Natural killer cell (primary cell): Measurements from ENCODE around the gene SPCS1. TPM values are rescaled to one million over a fixed set of nuclear protein-coding genes. Genes with fewer than 3 reads are reported as not detected.
A peak's percentile ranks its signal among the peaks of the same experiment; 100 is the strongest.

Source experiments
- ATAC-seq, 3 donors: fragments of 150-1000 bp in 2 of 3; fragments of 200-7000 bp in 1 of 3; cut with Tn5 transposase; 1 replicate in 1 of 3; 2 replicates in 2 of 3; pipeline ENCODE4 v1.10.0; 2021; ENCODE audit warnings: mild to moderate bottlenecking in 2 of 3, moderate library complexity in 2 of 3
- DNase-seq, 2 donors: peaks; one replicate each; pipeline versions ENCODE4 v3.0.0 to v3.0.0-alpha.2; 2013 to 2021; ENCODE audit warnings: mixed read lengths in 1 of 2
- H3K27ac ChIP-seq: one replicate; pipeline ENCODE4 v1.5.1; 2013; ENCODE audit warnings: mild to moderate bottlenecking, low read length
- H3K27me3 ChIP-seq: one replicate; pipeline ENCODE4 v1.6.1; 2013; ENCODE audit warnings: low read length; ENCODE audit not compliant: control insufficient read depth, insufficient read depth
- H3K36me3 ChIP-seq: one replicate; pipeline ENCODE4 v1.6.1; 2013; ENCODE audit warnings: low read length; ENCODE audit not compliant: control insufficient read depth, insufficient read depth
- H3K4me1 ChIP-seq: one replicate; pipeline ENCODE4 v1.6.1; 2013; ENCODE audit warnings: low read length; ENCODE audit not compliant: control insufficient read depth, insufficient read depth
- H3K4me3 ChIP-seq: one replicate; pipeline ENCODE4 v1.5.1; 2013; ENCODE audit warnings: low read length
- H3K9me3 ChIP-seq: one replicate; pipeline ENCODE4 v1.6.1; 2013; ENCODE audit warnings: low read length; ENCODE audit not compliant: control insufficient read depth, insufficient read depth
- H3K27ac Mint-ChIP-seq, 2 donors: one replicate each; pipeline ENCODE4 v1.8.0; 2022; ENCODE audit warnings: mild to moderate bottlenecking in 2 of 2, mixed read lengths in 2 of 2, moderate library complexity in 1 of 2
- H3K27me3 Mint-ChIP-seq, 2 donors: one replicate each; pipeline ENCODE4 v1.8.0; 2022; ENCODE audit warnings: low read depth in 2 of 2, mixed read lengths in 2 of 2
- H3K36me3 Mint-ChIP-seq: one replicate; pipeline ENCODE4 v1.8.0; 2022; ENCODE audit warnings: mixed read lengths
- H3K4me1 Mint-ChIP-seq, 2 donors: one replicate each; pipeline ENCODE4 v1.8.0; 2022; ENCODE audit warnings: mixed read lengths in 2 of 2
- H3K4me3 Mint-ChIP-seq: one replicate; pipeline ENCODE4 v1.8.0; 2022; ENCODE audit warnings: mild to moderate bottlenecking, moderate library complexity, mixed read lengths
- H3K9me3 Mint-ChIP-seq, 2 donors: one replicate each; pipeline ENCODE4 v1.8.0; 2022; ENCODE audit warnings: mixed read lengths in 2 of 2
- CTCF ChIP-seq: fragments of 200-600 bp; IDR thresholded peaks from one replicate; pipeline ENCODE4 v1.8.0; 2022; ENCODE audit warnings: antibody characterized with exemption
- WGBS: methylation state at CpG from one replicate; pipeline ENCODE4 v1.1.7; 2013; ENCODE audit warnings: missing lambda C conversion rate; ENCODE audit not compliant: insufficient coverage; 5-methylcytosine and 5-hydroxymethylcytosine counted together
- intact Hi-C: fragments of 100-400 bp; cut with micrococcal nuclease; formaldehyde crosslinking; loops from one replicate; pipeline ENCODE4 v1.14.2; 2022
- total RNA-seq, 4 donors: library from RNA; stranded (reverse); fragments of 120-200 nt in 1 of 4; gene quantifications; one replicate each; pipeline versions ENCODE4 v1.2.3 to v1.2.4, GENCODE V29; 2013 to 2022

SPCS1 gene
- 10 to 100 TPM; 52.4 to 64.4 (median 57.3) TPM for total RNA-seq
- 64.5 TPM for total RNA-seq (2013)

- ATAC-seq, result peak; percentile 90 to 96 (median 91)
- Mint-ChIP-seq H3K9me3 (no peaks in the 10 kb centered on the region), H3K4me1 (peaks cover 14 to 18% of the 10 kb centered on the region in 2 donors), H3K27ac (peak within 1 kb of the TSS; percentile 94 to 95), H3K36me3 (no peaks in the 10 kb centered on the region), H3K27me3 (no peaks in the 10 kb centered on the region), H3K4me3 (peak within 1 kb of the TSS; percentile 92)
- under 1% methylated on average over 94 of the region's 94 CpGs for whole genome bisulfite sequencing
- Histone ChIP-seq H3K36me3 (peaks cover 11% of the 10 kb centered on the region), H3K4me1 (peaks cover 29% of the 10 kb centered on the region), H3K9me3 (no peaks in the 10 kb centered on the region), H3K27me3 (no peaks in the 10 kb centered on the region), H3K4me3 (peak within 1 kb of the TSS; percentile 66), H3K27ac (peak within 1 kb of the TSS; percentile 83)
- no peak for TF ChIP-seq CTCF
- intact Hi-C loops, result loop anchor here (1.0 kb wide), 1 partner anchor 21 kb away; the partner anchor contains the start of gene PBRM1
- peak; percentile 90 to 93 for DNase-seq
Measured at GRCh38 chr3:52705688-52706686, at the start of gene SPCS1, which contains the start of gene GLT8D1. Gene SPCS1, plus strand, starts transcription at chr3:52706106. Its CDS starts 141 bp downstream, at chr3:52706247. Gene GLT8D1, minus strand, starts transcription at chr3:52705791. Its CDS starts 5,331 bp downstream, at chr3:52700460.

- no peak for ATAC-seq
- Mint-ChIP-seq H3K4me1 (peaks cover 5 to 7% of the 10 kb centered on the region in 2 donors), H3K4me3 (no peak overlapping the region), H3K9me3 (no peaks in the 10 kb centered on the region), H3K27ac (no peak overlapping the region), H3K36me3 (peaks cover 20% of the 10 kb centered on the region), H3K27me3 (no peaks in the 10 kb centered on the region)
- Histone ChIP-seq H3K9me3 (no peaks in the 10 kb centered on the region), H3K27me3 (no peaks in the 10 kb centered on the region), H3K27ac (no peak overlapping the region), H3K4me1 (no peaks in the 10 kb centered on the region), H3K36me3 (peaks cover 63% of the 10 kb centered on the region), H3K4me3 (no peak overlapping the region)
- TF ChIP-seq CTCF, result no peak
- intact Hi-C loops, result no loop called here
- no peak for DNase-seq
- WGBS, result 79% methylated on average over 3 of the region's 3 CpGs
Measured at GRCh38 chr3:52660046-52660445, 45.9 kb upstream of the SPCS1 start.

GRCh38 chr3:52663098-52663497 is 42.8 kb upstream of the SPCS1 start:
- no peak for DNase-seq
- WGBS, result 75% methylated on average over 2 of the region's 3 CpGs
- H3K9me3 ChIP-seq, result no peaks in the 10 kb centered on the region
- TF ChIP-seq CTCF, result no peak
- H3K27ac ChIP-seq, result no peak overlapping the region
- Mint-ChIP-seq H3K27me3 (no peaks in the 10 kb centered on the region), H3K4me1 (peaks cover 0 to 7% of the 10 kb centered on the region in 2 donors), H3K4me3 (no peak overlapping the region), H3K36me3 (peaks cover 13% of the 10 kb centered on the region), H3K9me3 (no peaks in the 10 kb centered on the region), H3K27ac (peak overlapping the region in 1 of 2 donors; percentile 21)
- no peak for ATAC-seq
- no peaks in the 10 kb centered on the region for H3K4me1 ChIP-seq
- H3K4me3 ChIP-seq, result no peak overlapping the region
- peaks cover 53% of the 10 kb centered on the region for H3K36me3 ChIP-seq
- intact Hi-C loops, result no loop called here
- no peaks in the 10 kb centered on the region for H3K27me3 ChIP-seq
